ENCODE results near the gene KRTAP4-12.
"Not testable (repeated sequence)": the region's sequence is repeated elsewhere in the genome, so short reads cannot be mapped to it uniquely, and the experiment has no call there.

Gene KRTAP4-12

DNA sequence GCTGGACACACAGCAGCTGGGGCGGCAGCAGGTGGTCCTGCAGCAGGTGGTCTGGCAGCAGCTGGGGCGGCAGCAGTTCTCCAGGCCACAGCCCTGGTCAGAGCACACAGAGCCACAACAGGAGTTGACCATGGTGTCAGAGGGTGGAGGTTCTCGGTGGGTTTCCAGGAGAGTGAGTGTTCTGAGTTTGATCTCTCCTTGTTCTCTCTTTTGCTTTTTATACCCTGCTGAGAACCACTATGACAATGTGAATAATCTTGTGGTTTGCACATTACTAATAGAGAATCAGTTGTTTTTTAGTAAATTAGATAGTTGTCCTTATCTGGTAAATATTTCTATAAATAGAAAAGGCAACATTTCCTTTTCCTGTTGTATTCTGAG lies at the start of gene KRTAP4-12:
Gene KRTAP4-12, minus strand, starts transcription at position 192 of the 381 bp plus-strand sequence. Its CDS starts 60 bp downstream, at position 132.
- CTCF ChIA-PET; POLR2A ChIA-PET; DNase-seq (ENCODE audit: extremely low spot score): not testable (repeated sequence)

DNA sequence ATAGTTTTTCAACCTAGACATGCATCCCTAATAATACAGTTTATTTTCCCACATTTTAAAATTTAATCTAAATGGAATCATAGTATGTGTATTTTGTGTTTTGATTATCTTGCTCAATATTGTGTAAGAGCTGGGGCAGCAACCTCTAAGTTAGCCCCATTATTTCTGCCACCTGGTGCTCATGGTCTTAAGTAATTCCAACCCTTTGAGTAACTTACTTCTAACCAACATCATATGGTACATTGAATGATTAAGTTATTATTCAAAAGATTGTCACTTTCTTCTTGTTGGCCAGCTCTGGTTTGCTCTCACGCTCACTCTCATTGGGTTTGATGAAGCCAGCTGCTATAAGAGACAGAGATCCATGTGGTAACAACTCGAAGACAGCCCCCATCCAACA lies 47.9 kb upstream of the KRTAP4-12 start:
- CTCF ChIA-PET, result no interaction called here
- POLR2A ChIA-PET, result no interaction called here
- TF ChIP-seq, protein P1, sequence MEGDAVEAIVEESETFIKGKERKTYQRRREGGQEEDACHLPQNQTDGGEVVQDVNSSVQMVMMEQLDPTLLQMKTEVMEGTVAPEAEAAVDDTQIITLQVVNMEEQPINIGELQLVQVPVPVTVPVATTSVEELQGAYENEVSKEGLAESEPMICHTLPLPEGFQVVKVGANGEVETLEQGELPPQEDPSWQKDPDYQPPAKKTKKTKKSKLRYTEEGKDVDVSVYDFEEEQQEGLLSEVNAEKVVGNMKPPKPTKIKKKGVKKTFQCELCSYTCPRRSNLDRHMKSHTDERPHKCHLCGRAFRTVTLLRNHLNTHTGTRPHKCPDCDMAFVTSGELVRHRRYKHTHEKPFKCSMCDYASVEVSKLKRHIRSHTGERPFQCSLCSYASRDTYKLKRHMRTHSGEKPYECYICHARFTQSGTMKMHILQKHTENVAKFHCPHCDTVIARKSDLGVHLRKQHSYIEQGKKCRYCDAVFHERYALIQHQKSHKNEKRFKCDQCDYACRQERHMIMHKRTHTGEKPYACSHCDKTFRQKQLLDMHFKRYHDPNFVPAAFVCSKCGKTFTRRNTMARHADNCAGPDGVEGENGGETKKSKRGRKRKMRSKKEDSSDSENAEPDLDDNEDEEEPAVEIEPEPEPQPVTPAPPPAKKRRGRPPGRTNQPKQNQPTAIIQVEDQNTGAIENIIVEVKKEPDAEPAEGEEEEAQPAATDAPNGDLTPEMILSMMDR (IDR thresholded peaks at IDR 0.05; ENCODE audit: control extremely low read depth, extremely low read depth, low read depth, missing control alignments), result no peak
- no peak for DNase-seq (ENCODE audit: extremely low spot score)

DNA sequence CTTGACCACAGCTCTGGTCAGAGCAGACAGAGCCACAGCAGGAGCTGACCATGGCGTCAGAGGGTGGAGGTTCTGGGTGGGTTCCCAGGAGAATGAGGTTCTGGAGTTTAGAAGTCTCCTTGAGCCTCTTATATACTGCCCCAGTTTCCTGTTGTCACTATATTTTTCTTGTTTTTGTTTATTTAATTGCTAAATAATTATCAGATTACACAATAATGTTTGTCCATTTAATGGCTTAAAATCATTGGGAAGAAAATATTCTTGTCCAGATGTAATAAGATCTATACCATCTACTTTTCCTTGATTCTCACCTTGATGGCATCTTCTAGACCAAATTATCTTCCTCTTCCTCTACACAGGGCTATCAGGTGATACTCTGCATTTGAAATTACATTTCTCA lies 44.1 kb upstream of the KRTAP4-12 start, which contains the start of gene KRTAP4-3:
Gene KRTAP4-3, minus strand, starts transcription at position 101 of the 400 bp plus-strand sequence. Its CDS starts 49 bp downstream, at position 52.
- ChIA-PET POLR2A (no interaction called here), CTCF (no interaction called here)
- TF ChIP-seq, protein P1 (IDR thresholded peaks at IDR 0.05; ENCODE audit: control extremely low read depth, extremely low read depth, low read depth, missing control alignments), result no peak
- no peak for DNase-seq (ENCODE audit: extremely low spot score)

DNA sequence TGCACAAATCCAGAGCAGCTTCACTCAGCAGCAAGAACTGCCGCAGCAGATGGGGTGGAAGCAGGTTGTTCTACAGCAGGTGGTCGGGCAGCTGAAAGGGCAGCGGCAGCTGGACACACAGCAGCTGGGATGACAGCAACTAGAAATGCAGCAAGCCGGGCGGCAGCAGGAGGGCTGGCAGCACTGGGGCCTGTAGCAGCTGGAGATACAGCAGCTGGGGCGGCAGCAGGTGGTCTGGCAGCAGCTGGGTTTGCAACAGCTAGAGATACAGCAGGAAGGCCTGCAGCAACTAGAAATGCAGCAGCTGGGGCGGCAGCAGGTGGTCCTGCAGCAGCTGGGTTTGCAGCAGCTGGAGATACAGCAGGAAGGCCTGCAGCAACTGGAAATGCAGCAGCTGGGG lies 43.6 kb upstream of the KRTAP4-12 start:
- DNase-seq (ENCODE audit: extremely low spot score), result no peak
- CTCF ChIA-PET, result no interaction called here
- TF ChIP-seq, protein P1 (IDR thresholded peaks at IDR 0.05; ENCODE audit: control extremely low read depth, extremely low read depth, low read depth, missing control alignments), result no peak
- POLR2A ChIA-PET, result no interaction called here

DNA sequence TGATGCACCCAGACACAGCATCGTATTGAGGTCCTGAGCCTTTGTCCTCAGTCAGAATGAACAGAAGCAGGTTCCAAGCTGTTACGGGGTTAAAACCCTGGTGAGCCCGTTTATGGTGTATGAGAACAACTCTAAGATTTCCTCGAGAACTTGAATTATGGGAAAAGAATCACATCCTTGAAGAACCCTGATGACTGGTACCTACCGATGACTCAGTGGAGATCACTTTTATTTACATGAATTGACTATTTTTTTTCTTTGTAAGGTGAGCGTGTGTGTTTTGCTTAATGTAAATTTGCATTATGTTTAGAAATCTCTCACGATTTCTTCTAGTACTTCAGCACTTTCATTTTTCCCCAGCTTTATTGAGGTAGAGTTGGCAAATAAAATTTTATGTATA lies 39.8 kb upstream of the KRTAP4-12 start:
- CTCF ChIA-PET, result no interaction called here

DNA sequence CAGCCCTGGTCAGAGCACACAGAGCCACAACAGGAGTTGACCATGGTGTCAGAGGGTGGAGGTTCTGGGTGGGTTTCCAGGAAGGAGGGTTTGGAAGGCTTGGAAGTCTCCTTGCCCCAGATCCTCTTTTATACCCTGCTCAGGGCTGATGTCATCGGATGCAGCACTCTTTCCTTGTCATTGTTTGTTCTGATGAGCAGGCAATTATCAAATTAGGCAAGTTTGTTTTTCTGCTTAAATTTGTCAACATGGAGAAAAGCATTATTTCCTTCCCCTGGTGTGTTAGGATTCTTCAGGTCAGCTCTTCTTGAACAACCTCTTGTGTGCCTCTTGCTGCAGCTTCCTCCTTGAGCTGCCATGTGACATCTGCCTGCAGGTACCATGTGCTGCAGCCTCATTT lies 36.7 kb upstream of the KRTAP4-12 start, which contains the start of gene KRTAP4-4:
Gene KRTAP4-4, minus strand, starts transcription at position 101 of the 400 bp plus-strand sequence. Its CDS starts 57 bp downstream, at position 44.
- POLR2A ChIA-PET, result no interaction called here
- TF ChIP-seq, protein P1 (IDR thresholded peaks at IDR 0.05; ENCODE audit: control extremely low read depth, extremely low read depth, low read depth, missing control alignments), result no peak
- CTCF ChIA-PET, result no interaction called here
- DNase-seq (ENCODE audit: extremely low spot score), result no peak

More for the DNA sequence above, 39.8 kb upstream of the KRTAP4-12 start:
- POLR2A ChIA-PET, result no interaction called here
- no peak for DNase-seq (ENCODE audit: extremely low spot score)
- TF ChIP-seq, protein P1 (IDR thresholded peaks at IDR 0.05; ENCODE audit: control extremely low read depth, extremely low read depth, low read depth, missing control alignments), result no peak

DNA sequence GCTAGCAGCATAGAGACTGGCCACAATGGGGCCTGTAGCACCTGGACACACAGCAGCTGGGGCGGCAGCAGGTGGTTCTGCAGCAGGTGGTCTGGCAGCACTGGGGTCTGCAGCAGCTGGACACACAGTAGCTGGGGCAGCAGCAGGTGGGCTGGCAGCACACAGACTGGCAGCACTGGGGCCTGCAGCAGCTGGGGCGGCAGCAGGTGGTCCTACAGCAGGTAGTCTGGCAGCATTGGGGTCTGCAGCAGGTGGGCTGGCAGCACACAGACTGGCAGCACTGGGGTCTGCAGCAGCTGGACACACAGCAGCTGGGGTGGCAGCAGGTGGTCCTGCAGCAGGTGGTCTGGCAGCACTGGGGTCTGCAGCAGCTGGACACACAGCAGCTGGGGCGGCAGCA lies 36.2 kb upstream of the KRTAP4-12 start:
- POLR2A ChIA-PET; DNase-seq (ENCODE audit: extremely low spot score); CTCF ChIA-PET: not testable (repeated sequence)

DNA sequence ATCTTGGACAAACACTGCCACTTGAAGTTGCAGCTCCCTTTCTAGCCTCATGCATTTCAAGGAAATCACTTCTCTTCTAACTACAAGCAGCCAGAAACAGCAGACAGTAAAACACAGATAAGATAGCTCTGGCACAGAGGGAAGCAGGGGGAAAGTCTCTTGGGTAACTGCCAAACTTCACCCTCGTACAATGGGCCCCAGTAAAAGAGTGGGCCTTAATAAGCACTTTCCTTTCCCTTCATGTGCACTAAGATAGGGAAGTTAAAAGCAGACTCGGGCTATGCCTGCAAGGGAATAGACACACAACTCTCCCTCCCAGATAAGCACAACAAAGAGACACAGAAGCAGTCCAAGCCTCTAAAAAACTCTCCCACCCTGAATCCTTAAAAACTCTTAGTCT lies 29.9 kb upstream of the KRTAP4-12 start:
- DNase-seq (ENCODE audit: extremely low spot score), result no peak
- POLR2A ChIA-PET, result no interaction called here
- CTCF ChIA-PET, result no interaction called here
- TF ChIP-seq, protein P1 (IDR thresholded peaks at IDR 0.05; ENCODE audit: control extremely low read depth, extremely low read depth, low read depth, missing control alignments), result no peak

Data from GM10248 (cell line).